HG02870 (cell line): ENCODE results near the gene SKP1.
A peak's percentile ranks its signal among the peaks of the same experiment; 100 is the strongest.
"Not testable (repeated sequence)": the region's sequence is repeated elsewhere in the genome, so short reads cannot be mapped to it uniquely, and the experiment has no call there.

ENCODE experiments used
- ATAC-seq: cut with Tn5 transposase; IDR thresholded peaks from one replicate; pipeline ENCODE4 v1.9.1; 2021; ENCODE audit warnings: mild to moderate bottlenecking, moderate library complexity; ENCODE audit not compliant: unreplicated experiment

Gene SKP1

DNA sequence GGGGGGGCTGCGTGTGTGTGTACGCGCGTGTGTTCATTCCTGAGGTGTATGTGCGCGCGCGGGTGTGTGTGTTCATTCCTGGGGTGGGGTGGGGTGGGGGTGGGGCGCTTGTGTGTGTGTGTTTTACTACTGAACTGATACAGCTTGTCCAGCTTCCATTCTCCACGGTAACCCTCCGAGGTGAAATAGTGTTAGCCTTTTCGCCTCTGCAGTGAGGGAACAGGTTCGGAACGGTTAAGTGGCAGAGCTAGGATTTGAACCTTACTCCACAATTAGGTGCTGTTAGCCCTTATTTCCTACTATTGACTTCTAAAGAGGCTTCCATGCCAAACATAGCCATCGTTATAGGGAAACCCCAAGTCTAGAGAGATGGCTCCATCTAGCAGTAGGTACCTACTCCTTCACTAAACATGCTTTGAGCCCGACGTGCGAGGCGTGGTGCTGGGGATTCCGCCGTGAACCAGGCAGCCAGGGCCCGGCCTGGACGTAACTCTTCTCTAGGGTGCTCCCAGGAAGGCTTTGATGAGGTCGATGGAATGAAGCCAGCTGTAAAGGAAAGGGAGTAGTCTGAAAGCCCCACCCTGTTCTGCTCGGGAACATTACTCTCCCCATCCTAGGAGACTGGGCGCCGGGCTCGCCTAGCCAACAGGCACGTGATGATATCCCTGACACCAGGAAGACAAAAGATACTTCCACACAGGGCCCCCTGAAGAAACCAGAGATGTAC, 782 bp upstream of the SKP1 start:
- no peak for ATAC-seq

GRCh38 chr5:134175921-134176510, 734 bp downstream of the SKP1 start:
- peak; percentile 13 for ATAC-seq

DNA sequence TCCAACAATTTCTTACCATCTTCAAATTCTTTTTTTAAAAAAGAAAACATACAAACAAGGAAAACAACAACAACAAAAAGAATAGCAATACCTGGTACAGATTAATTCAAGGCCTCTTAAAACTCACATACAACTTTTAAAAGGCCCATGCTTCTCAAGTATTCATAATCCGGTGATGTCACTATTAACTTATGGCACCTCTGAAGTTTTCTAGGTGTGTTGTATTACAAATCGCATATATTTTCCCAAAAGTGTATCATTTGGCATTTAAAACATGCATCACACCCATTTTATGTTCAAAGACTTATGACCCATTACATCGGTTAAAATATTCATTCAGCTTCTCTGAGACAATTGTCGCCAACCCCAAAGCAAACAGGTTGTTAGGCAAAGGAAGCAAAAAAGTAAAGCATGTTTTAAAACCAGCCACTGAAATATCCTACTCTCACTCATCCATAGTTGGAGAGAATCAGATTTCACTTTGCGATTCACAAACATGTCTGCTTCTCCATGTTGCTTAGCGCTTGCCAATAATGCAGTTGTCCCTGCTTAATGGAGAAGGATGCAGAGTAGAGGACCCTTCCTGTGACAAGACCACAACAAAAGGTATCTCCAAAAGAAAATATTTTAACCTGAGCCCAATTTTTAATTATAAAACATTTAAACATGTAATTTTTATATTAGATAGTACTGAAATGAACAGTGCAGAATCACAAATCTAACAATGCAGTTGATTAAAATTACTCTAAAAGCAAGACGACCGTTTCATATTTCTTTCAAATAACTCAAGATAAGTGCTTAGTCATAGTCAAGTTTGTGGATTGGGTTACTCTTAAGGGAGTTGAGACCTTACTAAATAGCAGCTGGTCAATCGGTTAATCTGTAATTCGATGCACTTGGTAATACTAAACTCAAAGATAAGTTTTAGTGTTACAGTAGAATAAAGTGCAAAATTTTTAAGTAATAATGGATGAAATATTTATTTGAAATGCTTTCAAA, 1.6 kb downstream of the SKP1 start:
- no peak for ATAC-seq

- no peak for ATAC-seq
Measured at GRCh38 chr5:134171972-134172371, 4.8 kb downstream of the SKP1 start.

GRCh38 chr5:134162592-134162991, 14.2 kb downstream of the SKP1 start:
- ATAC-seq = no peak

DNA sequence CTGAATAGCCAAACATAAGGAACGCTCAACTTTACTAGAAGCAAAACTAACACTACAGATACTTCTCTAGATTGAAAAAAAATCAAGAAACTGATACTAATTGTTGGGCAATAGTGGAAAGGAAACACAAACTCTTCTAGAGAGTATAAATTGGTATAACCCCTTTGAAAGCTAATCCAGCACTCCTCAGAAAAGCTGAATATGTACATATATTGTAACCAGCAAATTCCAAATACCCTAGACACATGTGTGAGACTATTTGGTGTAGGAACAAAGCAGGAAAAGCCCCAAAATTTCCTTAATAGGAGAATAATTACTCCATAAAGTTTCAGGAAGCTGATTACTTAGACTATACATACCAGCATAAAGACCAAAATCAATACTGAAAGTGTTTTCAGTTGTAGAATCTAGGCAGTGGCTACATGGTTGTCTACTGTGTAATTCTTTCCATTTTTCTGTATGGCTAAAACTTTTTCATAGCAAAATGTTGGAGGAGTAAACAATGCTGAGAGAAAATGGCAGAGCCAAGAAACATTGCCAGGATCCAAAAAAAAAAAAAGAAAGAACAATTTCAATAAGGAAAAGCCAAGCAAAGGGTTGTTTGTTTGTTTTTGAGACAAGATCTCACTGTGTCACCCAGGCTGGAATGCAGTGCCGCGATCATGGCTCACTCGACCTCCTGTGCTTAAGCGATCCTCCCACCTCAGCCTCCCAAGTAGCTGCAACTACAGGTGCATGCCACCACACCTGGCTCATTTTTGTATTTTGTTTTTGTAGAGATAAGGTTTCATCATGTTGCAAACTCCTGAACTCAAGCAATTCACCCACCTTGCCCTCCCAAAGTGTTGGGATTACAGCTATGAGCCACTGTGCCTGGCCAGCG, 15.0 kb downstream of the SKP1 start:
- no peak for ATAC-seq

DNA sequence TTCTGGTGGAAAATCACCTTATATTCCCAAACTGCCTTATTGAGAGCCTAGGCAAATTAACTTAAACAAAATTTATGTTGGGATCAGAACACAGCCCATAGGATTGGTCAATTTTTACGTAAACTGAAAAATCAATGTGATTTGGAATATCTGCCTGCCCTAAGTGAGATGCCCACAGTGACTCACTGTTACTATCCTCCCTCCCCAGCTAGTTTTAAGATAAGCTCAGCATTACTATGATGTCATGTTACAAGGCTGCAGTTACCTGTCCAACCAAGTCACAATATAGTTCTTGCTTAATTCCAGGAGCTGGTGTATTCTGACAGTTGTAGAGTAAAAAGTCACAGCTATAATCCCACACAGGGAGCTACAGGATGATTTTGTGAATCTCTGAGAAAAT, 23.1 kb downstream of the SKP1 start:
- ATAC-seq = no peak

GRCh38 chr5:134153241-134153640, 23.5 kb downstream of the SKP1 start:
- ATAC-seq = no peak

- not testable (repeated sequence) for ATAC-seq
Measured at GRCh38 chr5:134152173-134152832, 24.4 kb downstream of the SKP1 start.

DNA sequence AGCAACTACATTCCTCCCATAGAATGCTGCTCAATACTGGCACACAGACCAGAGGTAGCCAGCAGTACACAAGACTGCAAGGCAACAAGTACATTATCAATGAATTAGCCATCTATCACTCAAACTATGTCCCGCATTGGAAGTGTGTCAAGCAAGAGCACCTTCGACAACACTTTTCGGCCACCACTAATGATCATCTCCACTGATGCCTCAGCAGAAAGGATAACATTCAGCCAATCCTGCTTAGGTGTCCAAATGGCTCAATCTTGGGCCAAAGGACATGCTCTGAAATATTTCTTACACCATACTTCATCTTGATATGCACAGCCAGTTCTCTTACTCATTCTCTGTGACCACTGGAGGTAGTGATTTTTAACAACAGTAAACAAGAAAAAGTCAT, 25.0 kb downstream of the SKP1 start:
- ATAC-seq = no peak

DNA sequence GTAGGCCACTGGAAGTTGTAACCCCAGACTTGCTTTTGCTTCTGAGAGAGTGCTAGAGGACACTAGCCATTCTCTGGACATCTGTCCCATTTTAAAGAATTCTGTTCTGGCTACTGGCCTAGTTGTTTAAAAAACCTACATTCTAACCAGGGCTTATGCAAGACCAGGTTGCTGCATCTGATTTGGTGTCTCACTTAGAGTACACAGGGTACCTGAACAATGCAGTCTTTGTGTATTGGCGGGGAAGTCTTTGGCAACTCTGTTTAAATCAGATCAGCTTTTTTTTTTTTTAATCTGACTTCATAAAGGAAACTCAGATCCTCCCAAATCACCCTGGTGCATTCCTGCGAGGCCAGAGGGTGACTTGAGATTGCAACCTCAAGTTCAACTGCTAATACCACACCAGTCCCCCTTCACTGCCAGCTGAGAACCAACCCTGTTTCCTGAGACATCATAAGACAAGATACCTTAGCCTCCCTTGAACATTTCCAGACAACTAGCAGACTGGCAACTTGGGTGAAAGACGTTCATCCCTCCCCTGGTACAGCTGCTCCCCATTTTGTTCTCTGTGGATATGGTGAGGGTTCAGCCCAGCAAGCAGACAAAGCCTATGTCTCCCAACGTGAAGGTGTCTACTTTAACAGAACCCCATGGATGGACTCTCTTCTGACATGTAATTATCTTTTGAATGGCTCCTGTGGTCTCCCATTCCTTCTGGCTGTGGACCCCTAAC, 27.0 kb downstream of the SKP1 start:
- ATAC-seq = no peak

DNA sequence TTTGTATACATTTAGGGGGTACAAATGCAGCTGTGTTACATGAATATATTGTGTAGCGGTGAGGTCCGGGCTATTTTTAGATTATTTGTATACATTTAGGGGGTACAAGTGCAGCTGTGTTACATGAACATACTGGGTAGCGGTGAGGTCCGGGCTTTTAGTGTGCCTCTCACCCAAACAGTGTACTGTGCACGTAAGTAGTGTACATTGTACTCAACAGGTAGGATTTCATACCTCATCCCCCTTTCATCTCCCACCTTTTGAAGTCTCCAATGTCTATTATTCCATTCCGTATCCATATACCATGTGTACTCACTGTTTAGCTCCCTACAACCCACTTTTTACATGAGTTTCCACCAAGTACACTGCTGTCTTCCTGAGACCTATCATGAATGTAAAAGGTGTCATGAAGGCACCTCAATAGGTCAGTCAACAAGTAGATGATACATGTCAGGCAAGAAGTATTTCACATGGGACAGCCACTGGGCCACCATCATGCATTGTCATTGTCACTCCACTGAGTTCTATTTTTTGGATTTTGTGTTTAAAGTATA, 27.7 kb downstream of the SKP1 start:
- ATAC-seq = no peak

- no peak for ATAC-seq
Measured at GRCh38 chr5:134148316-134148715, 28.4 kb downstream of the SKP1 start.

- no peak for ATAC-seq
Measured at GRCh38 chr5:134146651-134147518, 29.9 kb downstream of the SKP1 start.

- ATAC-seq = peak; percentile 54
Measured at GRCh38 chr5:134145779-134146581, 30.8 kb downstream of the SKP1 start.

DNA sequence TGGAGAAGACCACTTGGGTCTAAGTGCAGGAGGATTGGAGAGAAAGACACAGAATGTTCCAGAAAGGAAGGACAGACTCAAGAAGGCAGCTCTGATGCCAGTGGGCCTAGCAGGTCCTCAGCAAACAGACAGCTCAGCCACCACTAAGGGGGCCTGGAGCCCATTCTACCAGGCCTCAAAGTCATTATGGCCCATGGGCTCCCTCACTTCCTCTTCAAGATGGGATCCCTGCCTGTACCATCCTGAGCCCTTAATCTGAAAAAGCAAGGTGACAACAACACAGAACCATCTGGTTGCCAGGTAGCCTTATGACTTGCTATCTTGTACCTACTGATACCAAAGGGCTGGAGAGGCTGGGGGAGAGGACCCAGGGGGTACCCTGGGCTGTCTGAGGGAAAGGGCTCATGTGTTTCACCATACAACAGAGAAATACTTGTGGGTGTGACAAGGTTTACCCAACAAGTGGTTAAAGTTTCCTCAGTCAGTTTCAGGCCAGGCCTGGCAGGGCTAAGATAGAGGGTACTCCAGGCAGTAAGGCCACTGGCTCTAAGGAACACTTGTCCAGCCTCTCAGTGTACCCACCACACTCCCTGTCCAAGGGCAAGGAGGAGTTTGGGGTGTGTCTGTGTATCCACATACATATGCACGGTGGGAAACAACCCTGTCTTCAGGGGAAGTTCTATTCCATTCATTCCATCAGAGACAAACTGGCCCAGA, 31.6 kb downstream of the SKP1 start:
- ATAC-seq = no peak
